ENCODE data around the gene DUSP23. TPM values are rescaled to one million over a fixed set of nuclear protein-coding genes. Genes with fewer than 3 reads are reported as not detected.

DUSP23 gene
- total RNA-seq, 1 experiment from 2014 or later, result 35.2 TPM

DNA sequence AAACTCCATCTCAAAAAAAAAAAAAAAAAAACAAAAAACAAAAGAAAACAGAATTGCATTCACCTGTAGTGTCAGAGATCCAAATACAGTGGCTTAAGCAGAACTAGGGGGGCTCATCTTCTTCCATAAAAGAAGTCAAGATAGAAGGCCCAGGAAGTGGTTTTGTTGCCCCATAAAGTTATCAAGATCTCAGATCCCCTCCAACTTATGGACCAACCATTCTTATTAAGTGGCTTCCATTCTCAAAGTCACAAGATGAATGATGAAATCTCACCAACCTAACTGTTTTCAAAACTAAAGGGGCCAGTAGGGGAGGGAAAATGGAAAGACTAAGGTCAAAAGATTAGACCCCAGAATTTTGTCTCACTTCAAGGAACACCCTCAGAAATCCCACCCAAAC is 30.1 kb upstream of the DUSP23 start (continued):
- TF ChIP-seq, protein P1, sequence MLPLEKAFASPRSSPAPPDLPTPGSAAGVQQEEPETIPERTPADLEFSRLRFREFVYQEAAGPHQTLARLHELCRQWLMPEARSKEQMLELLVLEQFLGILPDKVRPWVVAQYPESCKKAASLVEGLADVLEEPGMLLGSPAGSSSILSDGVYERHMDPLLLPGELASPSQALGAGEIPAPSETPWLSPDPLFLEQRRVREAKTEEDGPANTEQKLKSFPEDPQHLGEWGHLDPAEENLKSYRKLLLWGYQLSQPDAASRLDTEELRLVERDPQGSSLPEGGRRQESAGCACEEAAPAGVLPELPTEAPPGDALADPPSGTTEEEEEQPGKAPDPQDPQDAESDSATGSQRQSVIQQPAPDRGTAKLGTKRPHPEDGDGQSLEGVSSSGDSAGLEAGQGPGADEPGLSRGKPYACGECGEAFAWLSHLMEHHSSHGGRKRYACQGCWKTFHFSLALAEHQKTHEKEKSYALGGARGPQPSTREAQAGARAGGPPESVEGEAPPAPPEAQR (CRISPR knock-in tag; IDR thresholded peaks at IDR 0.05), result no peak
- TF ChIP-seq, protein P2, sequence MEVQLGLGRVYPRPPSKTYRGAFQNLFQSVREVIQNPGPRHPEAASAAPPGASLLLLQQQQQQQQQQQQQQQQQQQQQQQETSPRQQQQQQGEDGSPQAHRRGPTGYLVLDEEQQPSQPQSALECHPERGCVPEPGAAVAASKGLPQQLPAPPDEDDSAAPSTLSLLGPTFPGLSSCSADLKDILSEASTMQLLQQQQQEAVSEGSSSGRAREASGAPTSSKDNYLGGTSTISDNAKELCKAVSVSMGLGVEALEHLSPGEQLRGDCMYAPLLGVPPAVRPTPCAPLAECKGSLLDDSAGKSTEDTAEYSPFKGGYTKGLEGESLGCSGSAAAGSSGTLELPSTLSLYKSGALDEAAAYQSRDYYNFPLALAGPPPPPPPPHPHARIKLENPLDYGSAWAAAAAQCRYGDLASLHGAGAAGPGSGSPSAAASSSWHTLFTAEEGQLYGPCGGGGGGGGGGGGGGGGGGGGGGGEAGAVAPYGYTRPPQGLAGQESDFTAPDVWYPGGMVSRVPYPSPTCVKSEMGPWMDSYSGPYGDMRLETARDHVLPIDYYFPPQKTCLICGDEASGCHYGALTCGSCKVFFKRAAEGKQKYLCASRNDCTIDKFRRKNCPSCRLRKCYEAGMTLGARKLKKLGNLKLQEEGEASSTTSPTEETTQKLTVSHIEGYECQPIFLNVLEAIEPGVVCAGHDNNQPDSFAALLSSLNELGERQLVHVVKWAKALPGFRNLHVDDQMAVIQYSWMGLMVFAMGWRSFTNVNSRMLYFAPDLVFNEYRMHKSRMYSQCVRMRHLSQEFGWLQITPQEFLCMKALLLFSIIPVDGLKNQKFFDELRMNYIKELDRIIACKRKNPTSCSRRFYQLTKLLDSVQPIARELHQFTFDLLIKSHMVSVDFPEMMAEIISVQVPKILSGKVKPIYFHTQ (CRISPR knock-in tag; IDR thresholded peaks at IDR 0.05), result no peak
- TF ChIP-seq HMGA2 (CRISPR knock-in tag; IDR thresholded peaks at IDR 0.05) (no peak), SOX15 (CRISPR knock-in tag; IDR thresholded peaks at IDR 0.05) (no peak)

DNA sequence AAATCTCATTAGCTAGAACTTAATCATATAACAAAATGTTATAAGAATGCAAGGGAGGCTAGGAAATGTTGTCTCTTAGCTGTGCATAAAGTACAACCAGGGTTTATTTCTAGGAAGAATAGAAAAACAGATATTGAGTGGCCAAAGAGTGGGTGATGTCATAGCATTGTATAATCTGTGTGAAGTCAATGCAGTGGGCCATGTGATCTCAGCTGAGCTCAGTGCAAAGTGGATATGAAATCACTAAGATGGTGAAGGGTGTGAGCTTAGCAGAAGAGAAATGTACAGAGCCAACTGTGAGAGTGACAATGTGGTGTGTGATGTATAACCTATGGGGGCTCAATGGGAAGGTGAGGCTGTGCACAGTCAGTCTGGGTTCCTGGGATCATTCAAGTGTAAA is 29.7 kb upstream of the DUSP23 start:
- Mint-ChIP-seq H3K4me1 (no peaks in the 10 kb centered on the region), H3K27me3 (ENCODE audit: low read depth) (no peaks in the 10 kb centered on the region), H3K36me3 (no peaks in the 10 kb centered on the region), H3K27ac (no peak overlapping the region), H3K4me3 (no peak overlapping the region), H3K9me3 (no peaks in the 10 kb centered on the region)
- ATAC-seq (no peak), DNase-seq (ENCODE audit: low spot score) (no peak)
- ChIA-PET POLR2A (interaction anchor here (0.6 kb wide), 1 partner anchor 67 kb away, joined by 3 read pairs; no protein-coding TSS in a partner anchor), CTCF (no interaction called here)
- TF ChIP-seq, protein P3, sequence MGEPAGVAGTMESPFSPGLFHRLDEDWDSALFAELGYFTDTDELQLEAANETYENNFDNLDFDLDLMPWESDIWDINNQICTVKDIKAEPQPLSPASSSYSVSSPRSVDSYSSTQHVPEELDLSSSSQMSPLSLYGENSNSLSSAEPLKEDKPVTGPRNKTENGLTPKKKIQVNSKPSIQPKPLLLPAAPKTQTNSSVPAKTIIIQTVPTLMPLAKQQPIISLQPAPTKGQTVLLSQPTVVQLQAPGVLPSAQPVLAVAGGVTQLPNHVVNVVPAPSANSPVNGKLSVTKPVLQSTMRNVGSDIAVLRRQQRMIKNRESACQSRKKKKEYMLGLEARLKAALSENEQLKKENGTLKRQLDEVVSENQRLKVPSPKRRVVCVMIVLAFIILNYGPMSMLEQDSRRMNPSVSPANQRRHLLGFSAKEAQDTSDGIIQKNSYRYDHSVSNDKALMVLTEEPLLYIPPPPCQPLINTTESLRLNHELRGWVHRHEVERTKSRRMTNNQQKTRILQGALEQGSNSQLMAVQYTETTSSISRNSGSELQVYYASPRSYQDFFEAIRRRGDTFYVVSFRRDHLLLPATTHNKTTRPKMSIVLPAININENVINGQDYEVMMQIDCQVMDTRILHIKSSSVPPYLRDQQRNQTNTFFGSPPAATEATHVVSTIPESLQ (CRISPR knock-in tag; IDR thresholded peaks at IDR 0.05), result no peak
- no peak for TF ChIP-seq JUN (CRISPR knock-in tag; IDR thresholded peaks at IDR 0.05)
- TF ChIP-seq NR2C2 (CRISPR knock-in tag; IDR thresholded peaks at IDR 0.05), result no peak
- no peak for TF ChIP-seq ZNF263 (CRISPR knock-in tag; IDR thresholded peaks at IDR 0.05; ENCODE audit: low read depth)
- TF ChIP-seq, protein P4, sequence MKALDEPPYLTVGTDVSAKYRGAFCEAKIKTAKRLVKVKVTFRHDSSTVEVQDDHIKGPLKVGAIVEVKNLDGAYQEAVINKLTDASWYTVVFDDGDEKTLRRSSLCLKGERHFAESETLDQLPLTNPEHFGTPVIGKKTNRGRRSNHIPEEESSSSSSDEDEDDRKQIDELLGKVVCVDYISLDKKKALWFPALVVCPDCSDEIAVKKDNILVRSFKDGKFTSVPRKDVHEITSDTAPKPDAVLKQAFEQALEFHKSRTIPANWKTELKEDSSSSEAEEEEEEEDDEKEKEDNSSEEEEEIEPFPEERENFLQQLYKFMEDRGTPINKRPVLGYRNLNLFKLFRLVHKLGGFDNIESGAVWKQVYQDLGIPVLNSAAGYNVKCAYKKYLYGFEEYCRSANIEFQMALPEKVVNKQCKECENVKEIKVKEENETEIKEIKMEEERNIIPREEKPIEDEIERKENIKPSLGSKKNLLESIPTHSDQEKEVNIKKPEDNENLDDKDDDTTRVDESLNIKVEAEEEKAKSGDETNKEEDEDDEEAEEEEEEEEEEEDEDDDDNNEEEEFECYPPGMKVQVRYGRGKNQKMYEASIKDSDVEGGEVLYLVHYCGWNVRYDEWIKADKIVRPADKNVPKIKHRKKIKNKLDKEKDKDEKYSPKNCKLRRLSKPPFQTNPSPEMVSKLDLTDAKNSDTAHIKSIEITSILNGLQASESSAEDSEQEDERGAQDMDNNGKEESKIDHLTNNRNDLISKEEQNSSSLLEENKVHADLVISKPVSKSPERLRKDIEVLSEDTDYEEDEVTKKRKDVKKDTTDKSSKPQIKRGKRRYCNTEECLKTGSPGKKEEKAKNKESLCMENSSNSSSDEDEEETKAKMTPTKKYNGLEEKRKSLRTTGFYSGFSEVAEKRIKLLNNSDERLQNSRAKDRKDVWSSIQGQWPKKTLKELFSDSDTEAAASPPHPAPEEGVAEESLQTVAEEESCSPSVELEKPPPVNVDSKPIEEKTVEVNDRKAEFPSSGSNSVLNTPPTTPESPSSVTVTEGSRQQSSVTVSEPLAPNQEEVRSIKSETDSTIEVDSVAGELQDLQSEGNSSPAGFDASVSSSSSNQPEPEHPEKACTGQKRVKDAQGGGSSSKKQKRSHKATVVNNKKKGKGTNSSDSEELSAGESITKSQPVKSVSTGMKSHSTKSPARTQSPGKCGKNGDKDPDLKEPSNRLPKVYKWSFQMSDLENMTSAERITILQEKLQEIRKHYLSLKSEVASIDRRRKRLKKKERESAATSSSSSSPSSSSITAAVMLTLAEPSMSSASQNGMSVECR (CRISPR knock-in tag; IDR thresholded peaks at IDR 0.05; ENCODE audit: borderline replicate concordance), result no peak
- no peak for TF ChIP-seq IRF2 (CRISPR knock-in tag; IDR thresholded peaks at IDR 0.05; ENCODE audit: borderline replicate concordance, low read depth)
- TF ChIP-seq, protein P5, sequence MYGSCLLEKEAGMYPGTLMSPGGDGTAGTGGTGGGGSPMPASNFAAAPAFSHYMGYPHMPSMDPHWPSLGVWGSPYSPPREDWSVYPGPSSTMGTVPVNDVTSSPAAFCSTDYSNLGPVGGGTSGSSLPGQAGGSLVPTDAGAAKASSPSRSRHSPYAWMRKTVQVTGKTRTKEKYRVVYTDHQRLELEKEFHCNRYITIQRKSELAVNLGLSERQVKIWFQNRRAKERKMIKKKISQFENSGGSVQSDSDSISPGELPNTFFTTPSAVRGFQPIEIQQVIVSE (CRISPR knock-in tag; IDR thresholded peaks at IDR 0.05; ENCODE audit: borderline replicate concordance), result no peak
- no peak for TF ChIP-seq ELF4 (CRISPR knock-in tag; IDR thresholded peaks at IDR 0.05; ENCODE audit: low read depth)
- TF ChIP-seq SP1 (CRISPR knock-in tag; conservative IDR thresholded peaks at IDR 0.05), result no peak
- no peak for TF ChIP-seq ZNF671 (CRISPR knock-in tag; IDR thresholded peaks at IDR 0.05)
- TF ChIP-seq, protein P2 (CRISPR knock-in tag; IDR thresholded peaks at IDR 0.05), result no peak
- TF ChIP-seq ZNF416 (CRISPR knock-in tag; IDR thresholded peaks at IDR 0.05), result no peak

Measured in WTC11 (cell line).